BLaER1 (cell line): ENCODE results near the gene CYFIP1.
"Not testable (repeated sequence)": the region's sequence is repeated elsewhere in the genome, so short reads cannot be mapped to it uniquely, and the experiment has no call there.

ENCODE experiments used
- H3K27ac ChIP-seq: shearing (Covaris generic); formaldehyde crosslinking; 2 replicates; pipeline ENCODE4 v1.8.1; 2022
- H3K27me3 ChIP-seq: shearing (Covaris generic); formaldehyde crosslinking; 2 replicates; pipeline ENCODE4 v1.8.1; 2022
- H3K36me3 ChIP-seq: shearing (Covaris generic); formaldehyde crosslinking; 2 replicates; pipeline ENCODE4 v1.8.1; 2022
- H3K4me1 ChIP-seq: shearing (Covaris generic); formaldehyde crosslinking; 2 replicates; pipeline ENCODE4 v1.8.1; 2022
- H3K4me2 ChIP-seq: shearing (Covaris generic); formaldehyde crosslinking; 2 replicates; pipeline ENCODE4 v1.8.1; 2022
- H3K4me3 ChIP-seq: shearing (Covaris generic); formaldehyde crosslinking; 2 replicates; pipeline ENCODE4 v1.8.1; 2022
- H3K9ac ChIP-seq: shearing (Covaris generic); formaldehyde crosslinking; 2 replicates; pipeline ENCODE4 v1.8.1; 2022
- H3K9me3 ChIP-seq: shearing (Covaris generic); formaldehyde crosslinking; 2 replicates; pipeline ENCODE4 v1.8.1; 2022
- H4K20me1 ChIP-seq: shearing (Covaris generic); formaldehyde crosslinking; 2 replicates; pipeline ENCODE4 v1.8.1; 2022
- Cebpa-rat ChIP-seq: shearing (Covaris generic); IDR thresholded peaks from 2 replicates; pipeline ENCODE4 v1.8.1; 2022

CYFIP1 gene

DNA sequence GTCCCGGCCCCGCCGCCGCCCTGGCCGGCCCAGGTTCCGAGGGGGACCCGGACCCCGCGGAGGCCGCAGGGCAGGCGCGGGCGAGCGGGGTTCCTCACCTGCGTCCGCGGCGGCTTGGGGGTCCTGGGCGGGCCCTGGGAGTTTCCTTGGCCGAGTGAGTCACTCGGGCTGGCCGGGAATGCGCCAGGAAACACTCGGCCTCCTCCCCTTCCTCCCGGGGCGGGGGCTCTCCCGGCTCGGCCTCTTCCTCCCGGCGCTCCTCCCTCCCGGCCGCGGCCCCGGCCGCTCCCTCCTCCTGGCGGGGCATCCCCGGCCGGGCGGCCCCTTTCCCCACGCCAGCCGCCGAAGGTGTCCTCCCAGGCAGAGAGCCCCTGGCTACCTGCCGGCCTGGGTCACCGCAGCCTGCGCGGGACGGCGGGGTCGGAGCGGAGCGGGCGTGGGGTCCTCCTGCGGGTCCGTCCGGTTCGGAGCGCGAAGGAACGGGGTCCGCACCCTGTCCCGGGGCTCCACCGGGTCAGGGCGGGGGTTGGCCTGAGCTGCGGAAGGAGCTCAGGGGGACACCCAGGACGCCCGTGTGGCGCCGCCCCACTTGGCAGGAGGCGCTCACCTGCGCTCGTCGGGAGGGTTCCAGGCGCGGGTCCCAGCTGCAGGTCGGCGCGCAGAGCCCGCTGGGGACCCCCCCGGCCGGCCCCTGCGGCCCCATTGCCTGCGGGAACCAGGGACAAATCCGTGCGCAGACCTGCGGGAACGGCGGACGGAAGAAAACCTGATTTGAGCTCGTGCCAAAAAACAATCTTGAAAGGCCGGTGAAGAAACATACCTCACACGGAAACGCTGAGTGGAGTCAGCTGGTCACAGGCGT lies at the start of gene CYFIP1:
Gene CYFIP1, minus strand, starts transcription at position 180 of the 862 bp plus-strand sequence. CDS start 33,083 bp downstream, outside the sequence.
- TF ChIP-seq Cebpa-rat: no peak
- peaks cover 27% of the 10 kb centered on the region for H3K4me1 ChIP-seq
- H3K36me3 ChIP-seq: 0 out of 2 replicates have a peak, but pooled peaks cover 3% of the 10 kb centered on the region
- H3K9ac ChIP-seq: peak within 1 kb of the TSS; percentile 83
- peak within 1 kb of the TSS; percentile 72 for H3K27ac ChIP-seq
- peaks cover 43% of the 10 kb centered on the region for H4K20me1 ChIP-seq
- peak within 1 kb of the TSS; percentile 97 for H3K4me3 ChIP-seq
- H3K4me2 ChIP-seq: peak within 1 kb of the TSS; percentile 99
- no peaks in the 10 kb centered on the region for H3K9me3 ChIP-seq
- H3K27me3 ChIP-seq: peaks cover 13% of the 10 kb centered on the region

DNA sequence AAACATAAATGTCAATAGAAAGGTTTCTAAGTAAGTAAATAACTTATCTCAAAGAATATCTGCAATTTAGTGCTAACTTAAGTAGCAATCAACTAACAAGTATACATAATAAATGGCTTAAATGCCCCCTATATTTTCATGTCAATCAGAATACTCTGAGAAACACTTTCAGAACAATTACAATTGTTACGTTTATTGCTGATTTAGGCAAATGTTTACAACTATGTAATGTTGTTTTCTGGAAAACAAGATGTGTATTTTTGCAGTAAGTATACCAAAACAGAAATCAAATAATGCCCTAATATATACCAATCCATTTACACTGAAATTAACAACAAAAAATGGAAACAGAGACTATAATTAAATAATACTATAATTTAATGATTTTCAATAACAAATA lies 46.0 kb upstream of the CYFIP1 start:
- H3K4me1 ChIP-seq: no peaks in the 10 kb centered on the region
- H3K4me2 ChIP-seq: no peak overlapping the region
- no peak overlapping the region for H3K4me3 ChIP-seq
- no peaks in the 10 kb centered on the region for H4K20me1 ChIP-seq
- no peak for TF ChIP-seq Cebpa-rat
- H3K27me3 ChIP-seq: no peaks in the 10 kb centered on the region
- H3K9me3 ChIP-seq: no peaks in the 10 kb centered on the region
- no peak overlapping the region for H3K9ac ChIP-seq
- H3K36me3 ChIP-seq: peaks cover 93% of the 10 kb centered on the region
- no peak overlapping the region for H3K27ac ChIP-seq

DNA sequence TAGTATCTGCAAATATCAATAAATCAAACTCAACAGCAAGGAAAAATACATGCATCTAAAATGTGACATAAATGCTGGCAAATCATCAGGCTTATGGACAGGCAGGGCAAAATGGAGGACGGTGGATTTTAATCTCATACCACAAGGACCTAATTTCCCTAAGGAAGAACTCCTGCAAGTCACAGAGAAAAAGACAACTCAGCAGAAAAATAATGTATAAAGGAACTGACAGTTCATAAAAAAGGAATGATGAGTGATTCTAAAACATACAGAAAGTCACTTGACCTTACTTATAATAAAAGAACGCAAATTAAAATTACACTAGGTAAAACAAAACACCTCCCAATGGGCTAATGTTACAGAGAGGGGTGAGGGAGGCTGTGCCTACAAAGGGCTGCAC lies 42.0 kb upstream of the CYFIP1 start:
- Histone ChIP-seq H4K20me1 (no peaks in the 10 kb centered on the region), H3K9me3 (no peaks in the 10 kb centered on the region), H3K4me1 (no peaks in the 10 kb centered on the region), H3K27ac (no peak overlapping the region), H3K9ac (no peak overlapping the region), H3K4me3 (no peak overlapping the region), H3K27me3 (no peaks in the 10 kb centered on the region), H3K36me3 (peaks cover 94% of the 10 kb centered on the region), H3K4me2 (no peak overlapping the region)
- TF ChIP-seq Cebpa-rat: no peak

DNA sequence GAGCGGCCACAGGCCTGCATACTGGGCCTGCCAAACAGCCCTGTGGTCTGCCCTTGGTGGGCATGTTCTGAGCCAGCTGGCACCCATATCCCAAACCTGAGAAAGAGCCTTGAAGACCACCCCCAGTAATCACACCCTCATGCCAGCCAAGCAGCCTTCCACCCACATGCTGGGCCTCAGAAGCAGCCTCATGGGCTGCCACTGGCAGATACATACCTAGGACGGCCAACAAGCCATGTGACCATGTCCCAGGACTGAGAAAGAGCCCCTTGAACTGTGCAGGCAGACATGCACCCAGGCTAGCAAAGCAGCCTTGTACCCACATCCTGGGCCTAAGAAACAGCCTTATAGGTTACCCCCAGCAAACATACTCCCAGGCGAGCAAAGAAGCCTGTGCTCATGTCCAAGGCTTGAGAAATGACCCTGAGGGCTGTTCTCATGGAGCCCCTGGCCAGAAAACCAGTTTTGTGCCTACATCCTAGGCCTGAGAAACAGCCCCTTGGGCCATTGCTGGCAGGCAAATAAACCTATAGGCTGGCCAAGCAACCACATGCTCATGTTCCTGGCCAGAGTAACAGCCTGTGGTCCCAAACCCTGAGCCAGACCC lies 34.3 kb upstream of the CYFIP1 start:
- Histone ChIP-seq H4K20me1 (peaks cover 7% of the 10 kb centered on the region; the same call in 1 of the 2 replicates), H3K4me2 (no peak overlapping the region), H3K9ac (no peak overlapping the region), H3K4me1 (no peaks in the 10 kb centered on the region), H3K36me3 (peaks cover 92% of the 10 kb centered on the region), H3K27ac (no peak overlapping the region), H3K27me3 (no peaks in the 10 kb centered on the region), H3K4me3 (no peak overlapping the region), H3K9me3 (no peaks in the 10 kb centered on the region)
- no peak for TF ChIP-seq Cebpa-rat

DNA sequence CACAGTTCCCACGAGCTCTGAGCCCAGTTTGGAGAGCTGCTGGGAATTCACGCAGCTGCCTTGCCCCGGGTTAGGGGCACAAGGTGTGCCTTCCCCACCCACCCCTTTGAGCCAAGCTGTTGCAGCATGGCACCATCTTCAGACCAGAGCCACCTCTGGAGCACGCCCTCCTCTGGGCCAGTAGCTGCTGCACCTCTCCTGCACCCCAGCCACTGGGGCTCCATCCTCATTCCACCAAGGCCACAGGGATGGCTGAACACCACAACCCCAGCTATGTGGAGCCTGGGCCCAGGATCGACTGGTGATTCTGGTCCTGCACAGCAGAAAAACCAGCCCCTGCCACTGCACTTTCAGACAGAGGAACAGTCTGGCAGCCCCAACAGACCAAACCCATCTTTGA lies 33.5 kb upstream of the CYFIP1 start:
- H3K36me3 ChIP-seq: peaks cover 90% of the 10 kb centered on the region
- H3K27ac ChIP-seq: no peak overlapping the region
- H3K4me1 ChIP-seq: no peaks in the 10 kb centered on the region
- H3K4me2 ChIP-seq: no peak overlapping the region
- no peak for TF ChIP-seq Cebpa-rat
- H3K4me3 ChIP-seq: no peak overlapping the region
- H3K9ac ChIP-seq: no peak overlapping the region
- H3K27me3 ChIP-seq: no peaks in the 10 kb centered on the region
- peaks cover 7% of the 10 kb centered on the region; the same call in 1 of the 2 replicates for H4K20me1 ChIP-seq
- no peaks in the 10 kb centered on the region for H3K9me3 ChIP-seq

DNA sequence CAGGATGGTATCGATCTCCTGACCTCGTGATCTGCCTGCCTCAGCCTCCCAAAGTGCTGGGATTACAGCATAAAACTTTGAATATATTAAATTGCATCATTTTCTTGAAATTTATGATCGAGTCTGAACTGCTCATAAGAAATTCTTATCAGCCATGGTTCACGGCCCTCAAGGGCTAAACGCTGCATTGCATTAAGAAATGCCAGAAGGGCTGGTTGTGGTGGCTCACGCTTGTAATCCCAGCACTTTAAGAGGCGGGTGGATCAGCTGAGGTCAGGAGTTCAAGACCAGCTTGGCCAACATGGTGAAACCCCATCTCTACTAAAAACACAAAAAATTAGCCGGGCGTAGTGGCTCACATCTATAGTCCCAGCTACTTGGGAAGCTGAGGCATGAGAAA lies 32.4 kb upstream of the CYFIP1 start:
- not testable (repeated sequence) for H3K9ac ChIP-seq, H3K27ac ChIP-seq, H3K4me3 ChIP-seq, H3K9me3 ChIP-seq, H4K20me1 ChIP-seq, H3K4me1 ChIP-seq, H3K27me3 ChIP-seq, H3K4me2 ChIP-seq
- H3K36me3 ChIP-seq: peaks cover 92% of the 10 kb centered on the region

DNA sequence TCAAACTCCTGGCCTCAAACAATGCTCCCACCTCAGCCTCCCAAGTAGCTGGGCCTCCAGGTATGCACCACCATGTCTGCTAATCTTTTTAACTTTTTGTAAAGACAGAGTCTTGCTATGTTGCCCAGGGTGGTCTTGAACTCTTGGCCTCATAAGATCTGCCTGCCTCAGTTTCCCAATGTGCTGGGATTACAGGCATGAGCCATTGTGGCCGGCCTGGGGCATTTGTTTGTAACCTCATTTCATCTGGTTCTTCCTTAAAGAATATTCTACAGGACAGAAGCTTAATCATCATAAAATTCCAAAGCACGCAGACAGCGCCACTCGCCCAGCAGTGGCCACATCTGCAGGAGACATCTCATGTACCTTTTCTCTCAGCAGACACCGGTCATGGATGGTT lies 23.6 kb upstream of the CYFIP1 start:
- Histone ChIP-seq H3K36me3 (peaks cover 89% of the 10 kb centered on the region), H3K4me2 (no peak overlapping the region), H3K27me3 (no peaks in the 10 kb centered on the region), H3K4me3 (no peak overlapping the region), H3K9ac (no peak overlapping the region), H3K4me1 (no peaks in the 10 kb centered on the region), H3K9me3 (no peaks in the 10 kb centered on the region), H4K20me1 (no peaks in the 10 kb centered on the region), H3K27ac (no peak overlapping the region)
- TF ChIP-seq Cebpa-rat: no peak

DNA sequence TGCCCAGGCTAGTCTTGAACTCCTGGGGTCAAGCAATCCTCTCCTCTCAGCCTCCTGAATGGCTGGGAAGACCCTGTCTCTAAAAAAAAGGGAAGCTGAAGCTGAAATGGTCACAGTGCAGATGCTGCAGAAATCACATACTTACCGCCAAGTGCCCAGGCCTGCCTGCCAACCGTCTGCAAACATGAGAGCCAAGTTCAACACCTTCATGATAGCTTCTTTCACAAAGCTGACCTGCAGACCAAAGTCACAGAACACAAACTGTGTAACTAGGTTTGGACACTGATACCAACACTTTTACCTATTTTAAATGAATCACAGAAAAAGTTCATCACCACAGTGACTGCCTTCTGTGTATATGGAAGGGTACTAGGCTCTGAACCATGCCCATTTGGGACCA lies 22.8 kb upstream of the CYFIP1 start:
- Histone ChIP-seq H4K20me1 (no peaks in the 10 kb centered on the region), H3K27me3 (no peaks in the 10 kb centered on the region), H3K36me3 (peaks cover 89% of the 10 kb centered on the region), H3K9me3 (no peaks in the 10 kb centered on the region), H3K4me1 (no peaks in the 10 kb centered on the region), H3K9ac (no peak overlapping the region), H3K27ac (no peak overlapping the region), H3K4me2 (no peak overlapping the region), H3K4me3 (no peak overlapping the region)
- TF ChIP-seq Cebpa-rat: no peak

DNA sequence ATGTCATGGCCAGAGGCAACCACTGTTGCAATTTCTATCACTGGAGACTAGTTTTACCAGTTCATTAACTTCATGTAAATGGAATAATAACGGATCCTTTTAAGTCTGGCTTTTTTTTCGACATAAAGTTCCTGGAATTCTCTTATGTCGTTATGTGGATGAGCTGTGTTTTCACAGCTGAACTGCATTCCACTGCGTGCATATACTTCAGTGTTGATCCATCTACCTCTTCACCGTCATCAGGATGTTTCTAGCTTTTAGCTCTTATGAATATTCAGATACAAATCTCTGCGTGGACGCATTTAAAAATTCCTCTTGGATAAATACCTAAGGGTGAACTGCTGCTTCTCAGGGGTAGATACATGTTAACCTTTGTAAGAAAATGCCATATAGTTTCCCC lies 15.6 kb upstream of the CYFIP1 start:
- Histone ChIP-seq H3K4me2 (no peak overlapping the region), H3K4me1 (no peaks in the 10 kb centered on the region), H4K20me1 (no peaks in the 10 kb centered on the region), H3K36me3 (peaks cover 81% of the 10 kb centered on the region), H3K27ac (no peak overlapping the region), H3K27me3 (no peaks in the 10 kb centered on the region), H3K9ac (no peak overlapping the region), H3K4me3 (no peak overlapping the region), H3K9me3 (no peaks in the 10 kb centered on the region)
- no peak for TF ChIP-seq Cebpa-rat

DNA sequence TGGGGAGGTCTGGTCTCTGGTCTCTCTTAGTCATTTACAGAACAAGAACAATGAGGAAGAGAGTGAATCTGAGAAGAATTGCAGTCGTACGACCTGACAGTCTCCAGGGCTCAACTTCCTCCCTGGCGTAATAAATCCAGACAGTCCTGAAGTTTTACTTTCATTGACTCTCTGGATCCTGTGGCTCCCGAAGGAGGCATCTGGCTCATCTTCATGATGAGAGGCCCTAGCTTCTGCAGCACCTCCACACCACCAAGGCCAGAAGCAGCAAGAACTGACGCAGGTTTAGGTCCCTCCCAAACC lies 11.8 kb upstream of the CYFIP1 start:
- Histone ChIP-seq H3K9me3 (no peaks in the 10 kb centered on the region), H3K27ac (no peak overlapping the region), H3K4me1 (no peaks in the 10 kb centered on the region), H3K9ac (no peak overlapping the region), H3K4me2 (no peak overlapping the region), H4K20me1 (no peaks in the 10 kb centered on the region), H3K27me3 (no peaks in the 10 kb centered on the region), H3K36me3 (peaks cover 52% of the 10 kb centered on the region), H3K4me3 (no peak overlapping the region)
- TF ChIP-seq Cebpa-rat: no peak
